ENCODE measurements around the gene PLTP. TPM values are rescaled to one million over a fixed set of nuclear protein-coding genes. Genes with fewer than 3 reads are reported as not detected.

Gene PLTP
- total RNA-seq, 1 donor from 2014 or later: 162 TPM

GRCh38 chr20:45947110-45947866 is 35.3 kb upstream of the PLTP start:
- peaks cover 10% of the 10 kb centered on the region for H3K4me1 Mint-ChIP-seq (ENCODE audit: low read depth, unreplicated experiment)
- Histone ChIP-seq H3K4me2 (ENCODE audit: low read length) (no peak overlapping the region), H3K9me3 (ENCODE audit: insufficient read depth, low read depth, low read length) (no peaks in the 10 kb centered on the region), H3K9ac (ENCODE audit: low read length) (no peak overlapping the region), H3K36me3 (ENCODE audit: insufficient read depth, low read length) (peaks cover 42% of the 10 kb centered on the region), H4K20me1 (ENCODE audit: insufficient read depth, low read length) (peaks cover 22% of the 10 kb centered on the region), H2AFZ (ENCODE audit: low read depth, low read length) (no peak overlapping the region), H3K4me1 (ENCODE audit: insufficient read depth, low read length) (peaks cover 4% of the 10 kb centered on the region), H3K4me3 (ENCODE audit: insufficient read depth, low read depth, low read length) (no peak overlapping the region), H3K79me2 (ENCODE audit: insufficient read depth, low read length) (no peaks in the 10 kb centered on the region), H3K27me3 (ENCODE audit: insufficient read depth, low read length) (no peaks in the 10 kb centered on the region), H3K27ac (ENCODE audit: low read depth, low read length) (no peak overlapping the region)
- DNase-seq (ENCODE audit: low read depth) (no peak), FAIRE-seq (no peak)
- no peak for TF ChIP-seq EZH2 (IDR thresholded peaks at IDR 0.05; ENCODE audit: insufficient read depth, low read length)
- no peak for TF ChIP-seq CTCF (IDR thresholded peaks at IDR 0.05; ENCODE audit: insufficient read depth, low read depth, low read length)
- H3K27ac Mint-ChIP-seq (ENCODE audit: unreplicated experiment): no peak overlapping the region
- H3K27me3 Mint-ChIP-seq (ENCODE audit: low read depth, unreplicated experiment): no peaks in the 10 kb centered on the region
- no peak overlapping the region for H3K4me3 Mint-ChIP-seq (ENCODE audit: unreplicated experiment)
- no peaks in the 10 kb centered on the region for H3K9me3 Mint-ChIP-seq (ENCODE audit: unreplicated experiment)
- peaks cover 40% of the 10 kb centered on the region for H3K36me3 Mint-ChIP-seq (ENCODE audit: low read depth, unreplicated experiment)

- no peak overlapping the region for H3K4me2 ChIP-seq (ENCODE audit: low read length)
- no peak overlapping the region for H3K4me3 Mint-ChIP-seq (ENCODE audit: unreplicated experiment)
- peaks cover 8% of the 10 kb centered on the region for H3K4me1 Mint-ChIP-seq (ENCODE audit: low read depth, unreplicated experiment)
- no peaks in the 10 kb centered on the region for H3K79me2 ChIP-seq (ENCODE audit: insufficient read depth, low read length)
- no peak overlapping the region for H3K9ac ChIP-seq (ENCODE audit: low read length)
- no peak overlapping the region for H3K27ac ChIP-seq (ENCODE audit: low read depth, low read length)
- peaks cover 22% of the 10 kb centered on the region for H4K20me1 ChIP-seq (ENCODE audit: insufficient read depth, low read length)
- DNase-seq (ENCODE audit: low read depth) (peak; percentile 23), FAIRE-seq (no peak)
- H3K36me3 Mint-ChIP-seq (ENCODE audit: low read depth, unreplicated experiment): peaks cover 33% of the 10 kb centered on the region
- H3K27me3 Mint-ChIP-seq (ENCODE audit: low read depth, unreplicated experiment): no peaks in the 10 kb centered on the region
- no peaks in the 10 kb centered on the region for H3K27me3 ChIP-seq (ENCODE audit: insufficient read depth, low read length)
- H3K4me1 ChIP-seq (ENCODE audit: insufficient read depth, low read length): peaks cover 4% of the 10 kb centered on the region
- no peak overlapping the region for H3K4me3 ChIP-seq (ENCODE audit: insufficient read depth, low read depth, low read length)
- no peaks in the 10 kb centered on the region for H3K9me3 ChIP-seq (ENCODE audit: insufficient read depth, low read depth, low read length)
- no peak for TF ChIP-seq EZH2 (IDR thresholded peaks at IDR 0.05; ENCODE audit: insufficient read depth, low read length)
- TF ChIP-seq CTCF (IDR thresholded peaks at IDR 0.05; ENCODE audit: insufficient read depth, low read depth, low read length): no peak
- no peak overlapping the region for H3K27ac Mint-ChIP-seq (ENCODE audit: unreplicated experiment)
- H3K9me3 Mint-ChIP-seq (ENCODE audit: unreplicated experiment): no peaks in the 10 kb centered on the region
- H3K36me3 ChIP-seq (ENCODE audit: insufficient read depth, low read length): peaks cover 36% of the 10 kb centered on the region
- H2AFZ ChIP-seq (ENCODE audit: low read depth, low read length): no peak overlapping the region
Measured at GRCh38 chr20:45946149-45946970, 34.4 kb upstream of the PLTP start.

Data from astrocyte (in vitro differentiated cells and primary cell).